GM12878 (cell line): ENCODE results near the gene FUT8. TPM values are rescaled to one million over a fixed set of nuclear protein-coding genes. Genes with fewer than 3 reads are reported as not detected.

Experiments used
- ATAC-seq: fragments of 200-7000 bp; cut with Tn5 transposase; 3 replicates; pipeline ENCODE4 v1.9.1; 2020; ENCODE audit warnings: mild to moderate bottlenecking, moderate library complexity
- BruUV-seq: library from RNA; stranded (reverse); fragments of 400-500 nt; replicated peaks from 2 replicates; lab custom pipeline; 2021; lab: Mats Ljungman, UMichigan
- CTCF ChIA-PET: fragments of 300-600 bp; sonication (Branson Sonifier 250); formaldehyde crosslinking; extraction: SDS; loops from one replicate; lab custom pipeline; 2021; ENCODE audit warnings: inconsistent platforms; lab: Yijun Ruan, JAX
- POLR2A ChIA-PET: fragments of 350-600 bp; formaldehyde crosslinking; extraction: SDS; loops from one replicate; lab custom pipeline; 2021; ENCODE audit warnings: inconsistent platforms; lab: Charles Lee
- RAD21 ChIA-PET: fragments of 300-600 bp; sonication (Branson Sonifier 250); formaldehyde crosslinking; loops from one replicate; lab custom pipeline; 2023; ENCODE audit warnings: antibody characterized with exemption; ENCODE audit not compliant: unreplicated experiment; lab: Charles Lee
- SMC1A ChIA-PET: fragments of 300-600 bp; sonication (Branson Sonifier 250); formaldehyde crosslinking; loops from one replicate; lab custom pipeline; 2023; ENCODE audit not compliant: unreplicated experiment, uncharacterized antibody; lab: Charles Lee
- DNase-seq: peaks from one replicate; pipeline ENCODE4 v3.0.0-alpha.2; 2011; ENCODE audit warnings: low read depth, low spot score
- FAIRE-seq: peaks from 3 replicates; lab custom pipeline; 2011; peaks lifted over from hg19 to GRCh38; lab: Jason Lieb, UNC
- H2AFZ ChIP-seq: 2 replicates; pipeline ENCODE4 v1.6.0; 2011; ENCODE audit warnings: low read depth, low read length, control low read depth; ENCODE audit not compliant: control insufficient read depth
- H3K27ac ChIP-seq: 2 replicates; pipeline ENCODE4 v1.5.1; 2011; ENCODE audit warnings: control low read depth; ENCODE audit not compliant: control insufficient read depth, insufficient read depth
- H3K27me3 ChIP-seq, 2 experiments: replicated peaks in 1 of 2; 2 replicates each; pipeline versions ENCODE4 v1.6.0 to v1.6.1; 2011; ENCODE audit warnings: low read length in 1 of 2; ENCODE audit not compliant: control insufficient read depth in 2 of 2, insufficient read depth in 2 of 2
- H3K36me3 ChIP-seq, 2 experiments: 2 replicates each; pipeline ENCODE4 v1.5.1; 2011; ENCODE audit warnings: low read length in 1 of 2; ENCODE audit not compliant: control insufficient read depth in 2 of 2, insufficient read depth in 2 of 2
- H3K4me1 ChIP-seq: 2 replicates; pipeline ENCODE4 v1.6.1; 2011; ENCODE audit warnings: mild to moderate bottlenecking, low read length, moderate library complexity, mixed read lengths; ENCODE audit not compliant: control insufficient read depth, insufficient read depth
- H3K4me2 ChIP-seq: 2 replicates; pipeline ENCODE4 v1.6.0; 2011; ENCODE audit warnings: control low read depth; ENCODE audit not compliant: control insufficient read depth, insufficient read depth
- H3K4me3 ChIP-seq: fragments of 200-600 bp; sonication (generic); 2 replicates; pipeline ENCODE4 v1.5.1; 2016
- H3K79me2 ChIP-seq: 2 replicates; pipeline ENCODE4 v1.6.0; 2011; ENCODE audit warnings: low read length; ENCODE audit not compliant: control insufficient read depth, insufficient read depth
- H3K9ac ChIP-seq: 2 replicates; pipeline ENCODE4 v1.8.0; 2011; ENCODE audit warnings: low read length, control low read depth, mixed read lengths; ENCODE audit not compliant: control insufficient read depth, insufficient read depth
- H3K9me3 ChIP-seq: replicated peaks from 3 replicates; pipeline ENCODE4 v1.5.1; 2011; ENCODE audit warnings: mild to moderate bottlenecking, low read length; ENCODE audit not compliant: control insufficient read depth, insufficient read depth
- H4K20me1 ChIP-seq: 2 replicates; pipeline ENCODE4 v1.6.0; 2011; ENCODE audit not compliant: control insufficient read depth, insufficient read depth
- CBX3 ChIP-seq: fragments of 200-600 bp; sonication (generic); IDR thresholded peaks from 2 replicates; pipeline ENCODE4 v1.6.1; 2016; ENCODE audit warnings: low read depth, borderline replicate concordance
- CHD1 ChIP-seq: IDR thresholded peaks from 2 replicates; pipeline ENCODE4 v1.6.1; 2012; ENCODE audit warnings: low read depth, low read length, improper control_type of control experiment
- CREM ChIP-seq: IDR thresholded peaks from 2 replicates; pipeline ENCODE4 v1.6.1; 2014; ENCODE audit warnings: antibody characterized with exemption, low read depth
- EZH2 ChIP-seq: IDR thresholded peaks from 2 replicates; pipeline ENCODE4 v1.6.1; 2012; ENCODE audit warnings: low read depth, mild to moderate bottlenecking, control low read depth, inconsistent platforms, low read length, borderline replicate concordance; ENCODE audit not compliant: control insufficient read depth
- HDAC6 ChIP-seq: fragments of 200-600 bp; sonication (generic); IDR thresholded peaks from one replicate; pipeline ENCODE4 v1.8.0; 2017; ENCODE audit warnings: antibody characterized with exemption; ENCODE audit not compliant: unreplicated experiment
- NFYB ChIP-seq: IDR thresholded peaks from 2 replicates; pipeline ENCODE4 v1.6.1; 2011; ENCODE audit warnings: low read depth, mild to moderate bottlenecking, low read length, improper control_type of control experiment, moderate library complexity; ENCODE audit not compliant: insufficient read depth
- NR2F1 ChIP-seq: fragments of 450-650 bp; conservative IDR thresholded peaks from 2 replicates; pipeline ENCODE4 v1.6.1; 2017; ENCODE audit warnings: mild to moderate bottlenecking
- POLR2AphosphoS5 ChIP-seq: IDR thresholded peaks from 2 replicates; pipeline ENCODE4 v1.6.1; 2011; ENCODE audit warnings: mild to moderate bottlenecking, low read length, inconsistent platforms
- RAD21 ChIP-seq: IDR thresholded peaks from 2 replicates; pipeline ENCODE4 v1.6.1; 2011; ENCODE audit warnings: mild to moderate bottlenecking, low read depth, low read length, moderate library complexity; ENCODE audit not compliant: insufficient read depth
- RUNX3 ChIP-seq: IDR thresholded peaks from 2 replicates; pipeline ENCODE4 v1.6.1; 2012; ENCODE audit warnings: low read length, inconsistent platforms
- TCF3 ChIP-seq: IDR thresholded peaks from 2 replicates; pipeline ENCODE4 v1.6.1; 2012; ENCODE audit warnings: low read depth, mild to moderate bottlenecking, low read length, borderline replicate concordance; ENCODE audit not compliant: insufficient read depth
- WRNIP1 ChIP-seq: IDR thresholded peaks from 2 replicates; pipeline ENCODE4 v1.6.1; 2011; ENCODE audit warnings: low read depth, low read length, improper control_type of control experiment, borderline replicate concordance
- WGBS: methylation state at CpG from one replicate; pipeline ENCODE4 v1.1.6; 2016; ENCODE audit warnings: low lambda C conversion rate; ENCODE audit not compliant: insufficient replicate concordance, insufficient coverage; ENCODE audit errors: missing lambda C conversion rate; 5-methylcytosine and 5-hydroxymethylcytosine counted together
- in situ Hi-C: fragments of 300-500 bp; cut with MboI; formaldehyde crosslinking; loops from 9 replicates; pipeline ENCODE4 v1.14.3; 2018; ENCODE audit warnings: mixed read lengths
- intact Hi-C: fragments of 100-400 bp; cut with micrococcal nuclease; formaldehyde crosslinking; loops from one replicate; pipeline ENCODE4 v1.14.2; 2022; ENCODE audit not compliant: unreplicated experiment
- polyA plus RNA-seq, 11 experiments: library from polyadenylated mRNA; depleted of rRNA in 4 of 11; unstranded in 6 of 11; stranded (reverse) in 5 of 11; fragments of >200 nt; fragmentation: Nextera tagmentation in 4 of 11; fragmentation: Illumina TruSeq in 1 of 11; extraction: Ambion mirVana in 4 of 11; extraction: Trizol in 1 of 11; gene quantifications; 1 replicate in 1 of 11; 2 replicates in 10 of 11; pipeline versions ENCODE4 v1.2.1 to v1.2.3, GENCODE V29; 2011 to 2016; ENCODE audit warnings: inconsistent platforms in 2 of 11, missing spikeins in 2 of 11, low read depth in 1 of 11
- total RNA-seq, 4 experiments: library from RNA; depleted of rRNA in 3 of 4; stranded (reverse); fragments of >200 nt in 3 of 4; fragmentation: Illumina TruSeq in 1 of 4; extraction: Trizol in 1 of 4; gene quantifications; 2 replicates each; pipeline versions ENCODE4 v1.2.1 to v1.2.3, GENCODE V29; 2013 to 2021
- TF ChIP-seq, protein P1 (sequence below): IDR thresholded peaks from 2 replicates; pipeline ENCODE4 v1.6.1; 2011; ENCODE audit warnings: borderline replicate concordance, low read depth, mild to moderate bottlenecking, moderate library complexity, low read length; ENCODE audit not compliant: insufficient read depth, poor library complexity, severe bottlenecking
- TF ChIP-seq, protein P2 (sequence below): IDR thresholded peaks from 2 replicates; pipeline ENCODE4 v1.6.1; 2012; ENCODE audit warnings: improper control_type of control experiment, low read depth, low read length; ENCODE audit not compliant: insufficient replicate concordance

Gene FUT8
- total and polyA plus RNA-seq, 10 of the 15 experiments (the other 5 are each of a cell fraction or from before 2014, with no cell fraction given), result 21.3 to 106 (median 66.3) TPM

DNA sequence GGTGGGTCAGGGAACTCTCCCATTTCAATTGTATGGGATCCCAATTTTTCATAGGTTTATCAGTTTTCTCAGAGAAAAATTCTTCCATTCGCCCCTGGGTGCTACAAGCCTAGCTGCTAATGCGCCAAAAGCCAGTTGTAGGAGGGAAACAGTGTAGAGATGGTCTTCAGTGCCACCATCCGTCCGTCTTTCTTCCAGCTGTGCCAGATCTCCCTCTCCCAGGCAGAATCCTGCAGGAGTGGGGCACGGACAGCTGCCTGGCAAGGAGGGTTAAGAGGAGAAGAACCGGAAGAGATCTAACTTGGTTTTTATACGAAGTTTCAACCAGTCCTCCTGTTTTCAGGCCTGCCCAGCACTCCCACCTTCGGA lies 38.9 kb upstream of the FUT8 start:
- Histone ChIP-seq H3K9me3 (no peaks in the 10 kb centered on the region), H3K4me3 (no peak overlapping the region), H3K4me1 (peaks cover 13% of the 10 kb centered on the region), H3K36me3 (no peaks in the 10 kb centered on the region), H3K27ac (no peak overlapping the region), H3K4me2 (no peak overlapping the region; the same call in 1 of the 2 replicates), H3K9ac (no peak overlapping the region), H4K20me1 (no peaks in the 10 kb centered on the region), H3K27me3 (no peaks in the 10 kb centered on the region), H2AFZ (no peak overlapping the region), H3K79me2 (no peaks in the 10 kb centered on the region)
- ChIA-PET POLR2A (no interaction called here), RAD21 (no interaction called here), CTCF (interaction anchor here (0.9 to 1.1 kb wide), 2 partner anchors 32 to 209 kb away, joined by 3 read pairs; no protein-coding TSS in a partner anchor), SMC1A (interaction anchor here (1.6 kb wide), 1 partner anchor 70 kb away, joined by 4 read pairs; no protein-coding TSS in a partner anchor)
- intact Hi-C loops, result no loop called here
- 96% methylated on average over 8 of the region's 8 CpGs for WGBS
- DNase-seq (no peak), FAIRE-seq (no peak), ATAC-seq (no peak)
- in situ Hi-C loops, result no loop called here
- TF ChIP-seq NFYB, result no peak
- no peak for TF ChIP-seq RUNX3
- no peak for TF ChIP-seq TCF3
- TF ChIP-seq, protein P1, sequence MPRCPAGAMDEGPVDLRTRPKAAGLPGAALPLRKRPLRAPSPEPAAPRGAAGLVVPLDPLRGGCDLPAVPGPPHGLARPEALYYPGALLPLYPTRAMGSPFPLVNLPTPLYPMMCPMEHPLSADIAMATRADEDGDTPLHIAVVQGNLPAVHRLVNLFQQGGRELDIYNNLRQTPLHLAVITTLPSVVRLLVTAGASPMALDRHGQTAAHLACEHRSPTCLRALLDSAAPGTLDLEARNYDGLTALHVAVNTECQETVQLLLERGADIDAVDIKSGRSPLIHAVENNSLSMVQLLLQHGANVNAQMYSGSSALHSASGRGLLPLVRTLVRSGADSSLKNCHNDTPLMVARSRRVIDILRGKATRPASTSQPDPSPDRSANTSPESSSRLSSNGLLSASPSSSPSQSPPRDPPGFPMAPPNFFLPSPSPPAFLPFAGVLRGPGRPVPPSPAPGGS, result no peak
- TF ChIP-seq HDAC6, result no peak
- no peak for TF ChIP-seq POLR2AphosphoS5
- TF ChIP-seq, protein P2, sequence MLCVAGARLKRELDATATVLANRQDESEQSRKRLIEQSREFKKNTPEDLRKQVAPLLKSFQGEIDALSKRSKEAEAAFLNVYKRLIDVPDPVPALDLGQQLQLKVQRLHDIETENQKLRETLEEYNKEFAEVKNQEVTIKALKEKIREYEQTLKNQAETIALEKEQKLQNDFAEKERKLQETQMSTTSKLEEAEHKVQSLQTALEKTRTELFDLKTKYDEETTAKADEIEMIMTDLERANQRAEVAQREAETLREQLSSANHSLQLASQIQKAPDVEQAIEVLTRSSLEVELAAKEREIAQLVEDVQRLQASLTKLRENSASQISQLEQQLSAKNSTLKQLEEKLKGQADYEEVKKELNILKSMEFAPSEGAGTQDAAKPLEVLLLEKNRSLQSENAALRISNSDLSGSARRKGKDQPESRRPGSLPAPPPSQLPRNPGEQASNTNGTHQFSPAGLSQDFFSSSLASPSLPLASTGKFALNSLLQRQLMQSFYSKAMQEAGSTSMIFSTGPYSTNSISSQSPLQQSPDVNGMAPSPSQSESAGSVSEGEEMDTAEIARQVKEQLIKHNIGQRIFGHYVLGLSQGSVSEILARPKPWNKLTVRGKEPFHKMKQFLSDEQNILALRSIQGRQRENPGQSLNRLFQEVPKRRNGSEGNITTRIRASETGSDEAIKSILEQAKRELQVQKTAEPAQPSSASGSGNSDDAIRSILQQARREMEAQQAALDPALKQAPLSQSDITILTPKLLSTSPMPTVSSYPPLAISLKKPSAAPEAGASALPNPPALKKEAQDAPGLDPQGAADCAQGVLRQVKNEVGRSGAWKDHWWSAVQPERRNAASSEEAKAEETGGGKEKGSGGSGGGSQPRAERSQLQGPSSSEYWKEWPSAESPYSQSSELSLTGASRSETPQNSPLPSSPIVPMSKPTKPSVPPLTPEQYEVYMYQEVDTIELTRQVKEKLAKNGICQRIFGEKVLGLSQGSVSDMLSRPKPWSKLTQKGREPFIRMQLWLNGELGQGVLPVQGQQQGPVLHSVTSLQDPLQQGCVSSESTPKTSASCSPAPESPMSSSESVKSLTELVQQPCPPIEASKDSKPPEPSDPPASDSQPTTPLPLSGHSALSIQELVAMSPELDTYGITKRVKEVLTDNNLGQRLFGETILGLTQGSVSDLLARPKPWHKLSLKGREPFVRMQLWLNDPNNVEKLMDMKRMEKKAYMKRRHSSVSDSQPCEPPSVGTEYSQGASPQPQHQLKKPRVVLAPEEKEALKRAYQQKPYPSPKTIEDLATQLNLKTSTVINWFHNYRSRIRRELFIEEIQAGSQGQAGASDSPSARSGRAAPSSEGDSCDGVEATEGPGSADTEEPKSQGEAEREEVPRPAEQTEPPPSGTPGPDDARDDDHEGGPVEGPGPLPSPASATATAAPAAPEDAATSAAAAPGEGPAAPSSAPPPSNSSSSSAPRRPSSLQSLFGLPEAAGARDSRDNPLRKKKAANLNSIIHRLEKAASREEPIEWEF, result no peak
- TF ChIP-seq CREM, result no peak
- TF ChIP-seq CBX3, result no peak
- no peak for TF ChIP-seq CHD1
- TF ChIP-seq NR2F1, result no peak
- no peak for TF ChIP-seq WRNIP1
- TF ChIP-seq RAD21, result no peak
- no peak for TF ChIP-seq EZH2
- no TSS peak for BruUV-seq
